Measurements from ENCODE around the gene PCID2. TPM values are rescaled to one million over a fixed set of nuclear protein-coding genes. Genes with fewer than 3 reads are reported as not detected.
"Not testable (repeated sequence)": the region's sequence is repeated elsewhere in the genome, so short reads cannot be mapped to it uniquely, and the experiment has no call there.

Gene PCID2
- 10 to 100 TPM; 66.7 to 72.8 TPM for total RNA-seq

DNA sequence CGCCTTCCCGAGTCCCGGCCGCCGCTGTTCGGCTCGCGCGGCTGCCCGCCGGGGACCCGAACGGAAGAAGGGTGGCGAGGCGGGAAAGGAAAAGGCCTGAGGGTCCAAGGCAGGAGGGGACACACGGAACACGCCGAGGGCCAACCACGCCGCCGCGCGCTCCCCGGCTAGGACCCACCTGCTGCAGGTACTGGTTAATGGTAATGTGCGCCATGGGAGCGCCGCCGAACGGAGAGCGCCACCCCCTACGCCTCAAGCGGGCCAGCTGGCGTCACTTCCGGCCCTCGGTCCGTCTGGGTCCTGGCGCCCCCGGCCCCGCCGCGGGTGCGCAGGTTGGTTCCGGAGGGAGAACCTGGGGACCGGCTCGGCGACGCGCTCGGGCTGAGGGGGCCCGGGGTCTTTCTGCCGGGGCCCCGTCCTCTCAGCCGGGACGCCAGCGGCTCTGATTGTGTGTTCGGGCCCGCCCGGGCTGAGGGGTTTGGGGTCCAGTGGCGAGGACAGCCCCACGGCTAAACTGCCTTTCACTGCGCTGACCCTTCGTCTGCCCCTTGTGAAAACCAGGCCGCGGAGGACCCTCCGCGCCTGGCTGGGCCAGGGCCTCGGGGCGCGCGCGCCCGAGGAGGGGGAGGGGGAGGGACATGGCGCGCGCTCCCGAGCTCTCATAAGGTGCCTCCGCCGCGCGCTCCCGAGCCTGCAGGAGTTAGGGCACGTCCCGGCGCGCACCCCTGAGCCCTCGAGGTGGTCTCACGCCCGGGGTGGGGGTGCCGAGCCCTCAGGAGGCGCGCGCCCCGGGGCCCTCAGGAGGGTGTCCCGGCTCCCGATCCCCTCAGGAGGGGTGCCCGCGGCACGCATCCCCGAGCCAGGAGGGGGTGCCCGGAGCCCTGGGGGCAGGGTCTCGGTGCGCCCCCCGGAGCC lies at the start of gene PCID2:
PCID2 (minus strand) TSS at position 249 of the 915 bp plus-strand sequence; CDS start at position 214, 35 bp downstream.
- H3K9me3 Mint-ChIP-seq (ENCODE audit: low read depth) = no peaks in the 10 kb centered on the region
- H3K36me3 Mint-ChIP-seq (ENCODE audit: low read depth) = peaks cover 44% of the 10 kb centered on the region
- peaks cover 58% of the 10 kb centered on the region for H3K4me1 Mint-ChIP-seq
- H3K27me3 Mint-ChIP-seq = no peaks in the 10 kb centered on the region
- CTCF ChIA-PET = interaction anchor here (1.0 to 1.1 kb wide), 2 partner anchors 9 to 266 kb away, joined by 3 read pairs; no protein-coding TSS in a partner anchor
- POLR2A ChIA-PET = interaction anchor here (0.6 kb wide), 2 partner anchors 10 to 91 kb away, joined by 3 to 7 read pairs; no protein-coding TSS in a partner anchor
- H3K4me3 Mint-ChIP-seq = peak within 1 kb of the TSS; percentile 90
- peak; percentile 93 for DNase-seq
- H3K27ac Mint-ChIP-seq = peak within 1 kb of the TSS; percentile 90
- intact Hi-C loops (cut with DNase I, micrococcal nuclease) = loop anchor here (1.0 to 10.0 kb wide), 15 partner anchors 21 to 1106 kb away; partner anchors contain the start of genes DCUN1D2 (in 2 of the 2), LAMP1 (in 2 of the 2), CHAMP1 (in 1 of the 2) and MCF2L (in 1 of the 2)
- peak; percentile 77 for ATAC-seq

DNA sequence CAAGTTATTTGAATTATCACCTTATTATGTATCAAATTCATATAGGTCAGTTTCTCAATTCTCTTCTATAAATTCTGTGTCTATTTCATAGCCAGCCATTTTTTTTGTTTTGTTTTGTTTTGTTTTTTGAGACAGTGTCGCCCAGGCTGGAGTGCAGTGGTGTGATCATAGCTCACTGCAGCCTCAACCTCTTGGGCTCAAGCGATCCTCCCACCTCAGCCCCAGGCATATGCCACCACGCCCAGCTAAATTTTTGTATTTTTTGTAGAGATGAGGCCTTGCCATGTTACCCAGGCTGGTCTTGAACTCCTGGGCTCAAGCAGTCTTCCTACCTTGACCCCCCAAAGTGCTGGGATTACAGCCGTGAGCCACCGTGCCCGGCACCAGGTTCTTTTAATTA lies 49.4 kb upstream of the PCID2 start:
- H3K27ac Mint-ChIP-seq; DNase-seq; H3K4me3 Mint-ChIP-seq; POLR2A ChIA-PET; H3K4me1 Mint-ChIP-seq; H3K9me3 Mint-ChIP-seq (ENCODE audit: low read depth); H3K27me3 Mint-ChIP-seq; ATAC-seq; intact Hi-C loops (cut with DNase I, micrococcal nuclease): not testable (repeated sequence)
- peaks cover 47% of the 10 kb centered on the region for H3K36me3 Mint-ChIP-seq (ENCODE audit: low read depth)
- CTCF ChIA-PET = interaction anchor here (0.6 kb wide), 2 partner anchors 16 to 1727 kb away, joined by 3 read pairs; no protein-coding TSS in a partner anchor

DNA sequence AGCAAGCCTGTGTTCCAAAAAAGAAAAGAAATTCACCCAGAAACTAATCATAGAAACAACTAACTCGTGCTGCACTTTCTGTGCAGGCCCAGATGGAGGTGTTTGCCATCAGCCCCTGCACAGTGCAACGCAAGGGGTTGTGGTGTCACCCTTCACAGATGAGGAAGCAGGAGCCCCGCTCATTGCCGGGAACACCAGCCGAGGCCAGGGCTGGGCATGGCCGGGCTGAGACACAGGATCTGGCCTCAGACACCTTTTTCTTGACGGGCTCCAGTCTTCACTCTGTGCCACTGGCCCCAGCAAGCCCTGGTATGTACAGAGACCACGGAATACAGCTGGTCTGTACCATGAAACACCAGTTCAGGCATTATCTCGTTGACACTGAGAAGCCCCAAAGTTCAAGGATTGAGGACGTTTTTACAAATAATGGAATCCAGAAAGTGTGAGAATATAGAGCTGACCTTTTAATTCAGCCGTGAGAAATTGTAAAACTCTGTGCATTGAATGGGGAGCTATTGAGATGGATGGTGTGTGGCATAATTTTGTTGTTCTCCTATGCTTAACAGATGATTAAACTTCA lies 44.1 kb upstream of the PCID2 start:
- DNase-seq (no peak), ATAC-seq (no peak)
- peaks cover 60% of the 10 kb centered on the region for H3K36me3 Mint-ChIP-seq (ENCODE audit: low read depth)
- POLR2A ChIA-PET = no interaction called here
- CTCF ChIA-PET = interaction anchor here (0.7 to 0.9 kb wide), 2 partner anchors 115 kb away, joined by 3 read pairs; no protein-coding TSS in a partner anchor
- H3K9me3 Mint-ChIP-seq (ENCODE audit: low read depth) = no peaks in the 10 kb centered on the region
- no peaks in the 10 kb centered on the region for H3K4me1 Mint-ChIP-seq
- intact Hi-C loops (cut with DNase I, micrococcal nuclease) = no loop called here
- H3K27ac Mint-ChIP-seq = no peak overlapping the region
- no peaks in the 10 kb centered on the region for H3K27me3 Mint-ChIP-seq
- H3K4me3 Mint-ChIP-seq = no peak overlapping the region

DNA sequence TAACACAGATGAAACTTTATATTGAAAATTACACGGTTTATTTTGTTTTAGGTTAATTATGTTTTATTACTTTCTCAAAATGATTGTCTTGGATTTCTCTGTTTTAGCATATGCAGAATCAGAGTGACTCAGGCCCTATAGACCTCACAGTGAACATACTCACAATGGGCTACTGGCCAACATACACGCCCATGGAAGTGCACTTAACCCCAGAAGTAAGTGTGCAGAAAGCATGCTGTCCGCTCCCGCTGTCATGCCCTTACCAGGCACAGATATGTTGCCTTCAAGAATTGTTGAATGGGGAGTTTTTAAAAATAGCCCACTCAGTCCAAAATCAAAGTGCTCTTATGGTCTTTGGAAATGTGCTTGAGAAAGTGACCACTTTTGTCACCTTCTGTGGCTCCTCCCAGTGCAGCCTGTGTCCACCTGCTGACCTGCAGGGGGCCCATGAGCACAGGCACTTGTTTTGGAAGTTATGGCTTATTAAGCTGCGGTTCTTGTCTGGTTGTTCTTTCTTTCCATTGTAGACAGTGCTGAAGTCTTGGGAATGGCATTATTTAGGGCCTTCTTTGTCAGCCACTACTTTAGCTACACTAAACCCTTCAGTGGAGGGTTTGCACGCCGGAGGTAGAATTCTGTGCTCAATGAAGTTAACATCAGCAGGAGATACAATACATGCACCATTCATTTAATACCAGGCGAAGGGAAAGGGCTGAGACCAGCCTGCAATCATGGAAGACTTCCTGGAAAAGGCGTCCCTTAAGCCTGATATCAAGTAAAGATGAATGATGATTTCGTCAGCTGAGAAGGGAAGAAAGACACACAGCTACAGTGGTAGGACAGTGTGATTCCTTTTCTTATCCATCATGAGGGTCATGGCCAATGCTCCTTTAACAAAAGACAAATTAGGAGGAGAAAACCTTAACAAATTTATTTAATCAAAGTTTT lies 37.7 kb upstream of the PCID2 start:
- Mint-ChIP-seq H3K4me1 (no peaks in the 10 kb centered on the region), H3K27ac (no peak overlapping the region), H3K27me3 (no peaks in the 10 kb centered on the region), H3K9me3 (ENCODE audit: low read depth) (no peaks in the 10 kb centered on the region), H3K4me3 (no peak overlapping the region), H3K36me3 (ENCODE audit: low read depth) (peaks cover 64% of the 10 kb centered on the region)
- intact Hi-C loops (cut with DNase I, micrococcal nuclease) = no loop called here
- ChIA-PET CTCF (interaction anchor here (0.9 kb wide), 1 partner anchor 15 kb away, joined by 3 read pairs; no protein-coding TSS in a partner anchor), POLR2A (no interaction called here)
- ATAC-seq (no peak), DNase-seq (no peak)

DNA sequence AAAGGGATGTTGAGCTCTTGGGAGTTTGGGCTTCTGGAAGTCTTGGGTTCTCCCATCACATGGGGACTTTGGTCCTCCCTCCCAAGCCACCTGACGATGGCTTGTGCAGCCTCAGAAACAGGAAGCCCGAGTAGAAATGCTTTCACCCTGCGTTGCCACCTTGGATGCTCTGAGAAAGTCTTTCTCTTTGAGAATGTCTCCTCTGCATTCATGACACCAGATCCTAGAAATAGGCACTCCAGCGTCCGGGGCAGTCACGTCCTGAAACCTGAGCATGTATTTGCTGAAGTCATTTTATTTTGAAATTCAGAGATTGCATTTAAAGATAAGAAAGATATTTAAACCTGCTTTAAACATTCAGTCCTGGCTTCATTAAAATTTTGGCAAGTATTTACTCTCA lies 35.4 kb upstream of the PCID2 start:
- DNase-seq (no peak), ATAC-seq (no peak)
- intact Hi-C loops (cut with DNase I, micrococcal nuclease) = no loop called here
- Mint-ChIP-seq H3K9me3 (ENCODE audit: low read depth) (no peaks in the 10 kb centered on the region), H3K4me3 (no peak overlapping the region), H3K4me1 (no peaks in the 10 kb centered on the region), H3K27ac (no peak overlapping the region), H3K36me3 (ENCODE audit: low read depth) (peaks cover 58% of the 10 kb centered on the region), H3K27me3 (no peaks in the 10 kb centered on the region)
- ChIA-PET CTCF (no interaction called here), POLR2A (no interaction called here)

GRCh38 chr13:113241623-113242022 lies 33.2 kb upstream of the PCID2 start:
- H3K27me3 Mint-ChIP-seq; H3K27ac Mint-ChIP-seq; intact Hi-C loops (cut with DNase I, micrococcal nuclease); DNase-seq; H3K4me1 Mint-ChIP-seq; H3K4me3 Mint-ChIP-seq; POLR2A ChIA-PET; H3K9me3 Mint-ChIP-seq (ENCODE audit: low read depth); ATAC-seq: not testable (repeated sequence)
- H3K36me3 Mint-ChIP-seq (ENCODE audit: low read depth) = peaks cover 53% of the 10 kb centered on the region
- CTCF ChIA-PET = interaction anchor here (1.0 kb wide), 1 partner anchor 16 kb away, joined by 3 read pairs; no protein-coding TSS in a partner anchor

DNA sequence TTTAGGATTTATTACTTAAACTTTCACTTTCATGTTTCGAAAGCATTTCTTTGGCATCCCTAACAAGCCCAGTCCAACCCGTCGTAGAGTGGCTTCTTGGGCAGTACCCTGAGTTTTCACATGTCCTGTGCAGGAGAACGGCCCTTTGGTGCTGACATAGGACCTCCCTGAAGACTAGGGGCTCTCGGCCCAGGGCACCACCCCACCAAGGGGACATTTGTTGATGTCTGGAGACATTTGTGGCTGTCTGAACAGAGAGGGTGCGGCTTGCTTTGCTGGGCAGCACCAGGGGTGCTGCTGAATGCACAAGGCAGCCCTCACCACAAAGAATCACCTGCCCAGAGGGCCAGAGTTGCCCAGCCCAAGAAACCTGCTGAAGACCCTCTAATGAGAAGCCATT lies 31.5 kb upstream of the PCID2 start:
- Mint-ChIP-seq H3K4me3 (no peak overlapping the region), H3K4me1 (no peaks in the 10 kb centered on the region), H3K36me3 (ENCODE audit: low read depth) (peaks cover 41% of the 10 kb centered on the region), H3K27me3 (no peaks in the 10 kb centered on the region), H3K27ac (no peak overlapping the region), H3K9me3 (ENCODE audit: low read depth) (no peaks in the 10 kb centered on the region)
- ATAC-seq = no peak
- no peak for DNase-seq
- intact Hi-C loops (cut with DNase I, micrococcal nuclease) = no loop called here
- ChIA-PET POLR2A (no interaction called here), CTCF (no interaction called here)

DNA sequence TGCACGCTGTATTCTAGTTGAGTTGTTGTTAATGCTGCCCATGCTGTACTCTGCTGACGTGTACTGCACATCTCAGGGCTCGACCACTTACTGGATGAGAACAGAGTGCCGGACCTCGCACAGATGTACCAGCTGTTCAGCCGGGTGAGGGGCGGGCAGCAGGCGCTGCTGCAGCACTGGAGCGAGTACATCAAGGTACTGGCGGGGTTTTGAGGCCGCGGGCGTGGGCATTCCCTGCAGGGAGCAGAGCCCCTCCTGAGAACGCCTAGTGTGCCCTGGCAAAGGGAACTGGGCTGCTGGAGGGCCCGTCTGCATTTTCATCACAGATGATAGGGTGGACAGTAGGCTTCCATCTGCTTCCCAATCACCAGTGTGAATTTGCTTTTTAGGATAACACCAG lies 30.9 kb upstream of the PCID2 start:
- Mint-ChIP-seq H3K27ac (no peak overlapping the region), H3K27me3 (no peaks in the 10 kb centered on the region), H3K9me3 (ENCODE audit: low read depth) (no peaks in the 10 kb centered on the region), H3K36me3 (ENCODE audit: low read depth) (peaks cover 38% of the 10 kb centered on the region), H3K4me1 (no peaks in the 10 kb centered on the region), H3K4me3 (no peak overlapping the region)
- no peak for ATAC-seq
- intact Hi-C loops (cut with DNase I, micrococcal nuclease) = no loop called here
- DNase-seq = no peak
- POLR2A ChIA-PET = no interaction called here
- CTCF ChIA-PET = no interaction called here

DNA sequence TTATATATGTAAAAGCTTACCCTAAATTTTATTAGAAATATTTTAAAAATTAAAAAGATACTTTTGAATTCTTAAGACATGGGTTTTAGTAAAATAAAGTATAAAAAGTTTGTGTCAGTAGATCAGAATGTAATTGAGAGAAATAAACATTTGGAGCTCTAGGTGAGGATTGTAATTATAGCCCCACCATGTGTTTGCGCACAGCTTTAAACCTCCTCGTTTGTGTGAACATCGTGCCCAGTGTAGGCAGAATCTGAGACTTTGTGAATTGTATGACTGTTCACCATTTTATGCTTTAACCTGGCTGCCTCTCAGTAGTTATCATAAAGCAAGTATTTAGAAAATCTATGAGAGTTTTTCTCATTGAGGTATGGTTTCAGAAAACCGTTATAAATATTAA lies 30.1 kb upstream of the PCID2 start:
- H3K36me3 Mint-ChIP-seq (ENCODE audit: low read depth) = peaks cover 34% of the 10 kb centered on the region
- intact Hi-C loops (cut with DNase I, micrococcal nuclease) = no loop called here
- ChIA-PET POLR2A (no interaction called here), CTCF (interaction anchor here (0.6 to 0.7 kb wide), 4 partner anchors 93 to 455 kb away, joined by 3 to 4 read pairs (median 4); no protein-coding TSS in a partner anchor)
- no peaks in the 10 kb centered on the region for H3K27me3 Mint-ChIP-seq
- DNase-seq (no peak), ATAC-seq (no peak)
- no peaks in the 10 kb centered on the region for H3K4me1 Mint-ChIP-seq
- H3K4me3 Mint-ChIP-seq = no peak overlapping the region
- no peak overlapping the region for H3K27ac Mint-ChIP-seq
- H3K9me3 Mint-ChIP-seq (ENCODE audit: low read depth) = no peaks in the 10 kb centered on the region

- Mint-ChIP-seq H3K9me3 (ENCODE audit: low read depth) (no peaks in the 10 kb centered on the region), H3K27ac (no peak overlapping the region), H3K36me3 (ENCODE audit: low read depth) (peaks cover 33% of the 10 kb centered on the region), H3K27me3 (no peaks in the 10 kb centered on the region), H3K4me1 (no peaks in the 10 kb centered on the region), H3K4me3 (no peak overlapping the region)
- ATAC-seq (no peak), DNase-seq (no peak)
- ChIA-PET CTCF (no interaction called here), POLR2A (no interaction called here)
- intact Hi-C loops (cut with DNase I, micrococcal nuclease) = no loop called here
Measured at GRCh38 chr13:113233101-113233500, 24.6 kb upstream of the PCID2 start.
